ENCODE results near the gene MBOAT1.
"Not testable (repeated sequence)": the region's sequence is repeated elsewhere in the genome, so short reads cannot be mapped to it uniquely, and the experiment has no call there.

The MBOAT1 gene

DNA sequence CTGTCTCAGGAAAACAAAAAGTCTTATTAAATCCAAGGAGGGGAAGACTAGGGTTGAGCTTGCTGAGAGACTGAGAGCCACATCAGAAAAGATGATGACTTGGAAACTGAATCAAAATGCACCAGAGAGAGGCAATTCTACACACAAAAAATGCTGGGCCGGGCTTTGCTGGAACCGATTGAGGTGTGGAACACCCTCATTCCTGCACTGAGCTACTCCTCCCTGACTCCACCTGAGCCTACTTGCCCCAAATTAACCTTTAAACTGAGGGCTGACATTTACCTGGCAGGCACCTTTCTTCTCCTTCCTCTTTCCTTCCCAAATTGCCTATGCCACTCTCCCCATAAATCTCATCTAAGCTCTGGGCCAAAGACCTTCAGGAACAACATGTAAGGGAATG lies 40.8 kb upstream of the MBOAT1 start:
- no peak for DNase-seq (ENCODE audit: low read depth)
- H3K4me3 ChIP-seq (ENCODE audit: low read length) = no peak overlapping the region
- TF ChIP-seq, protein P1, sequence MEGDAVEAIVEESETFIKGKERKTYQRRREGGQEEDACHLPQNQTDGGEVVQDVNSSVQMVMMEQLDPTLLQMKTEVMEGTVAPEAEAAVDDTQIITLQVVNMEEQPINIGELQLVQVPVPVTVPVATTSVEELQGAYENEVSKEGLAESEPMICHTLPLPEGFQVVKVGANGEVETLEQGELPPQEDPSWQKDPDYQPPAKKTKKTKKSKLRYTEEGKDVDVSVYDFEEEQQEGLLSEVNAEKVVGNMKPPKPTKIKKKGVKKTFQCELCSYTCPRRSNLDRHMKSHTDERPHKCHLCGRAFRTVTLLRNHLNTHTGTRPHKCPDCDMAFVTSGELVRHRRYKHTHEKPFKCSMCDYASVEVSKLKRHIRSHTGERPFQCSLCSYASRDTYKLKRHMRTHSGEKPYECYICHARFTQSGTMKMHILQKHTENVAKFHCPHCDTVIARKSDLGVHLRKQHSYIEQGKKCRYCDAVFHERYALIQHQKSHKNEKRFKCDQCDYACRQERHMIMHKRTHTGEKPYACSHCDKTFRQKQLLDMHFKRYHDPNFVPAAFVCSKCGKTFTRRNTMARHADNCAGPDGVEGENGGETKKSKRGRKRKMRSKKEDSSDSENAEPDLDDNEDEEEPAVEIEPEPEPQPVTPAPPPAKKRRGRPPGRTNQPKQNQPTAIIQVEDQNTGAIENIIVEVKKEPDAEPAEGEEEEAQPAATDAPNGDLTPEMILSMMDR (conservative IDR thresholded peaks at IDR 0.05; ENCODE audit: low read length) = no peak

GRCh38 chr6:20252311-20252710 lies 40.0 kb upstream of the MBOAT1 start:
- TF ChIP-seq, protein P1 (conservative IDR thresholded peaks at IDR 0.05; ENCODE audit: low read length) = no peak
- H3K4me3 ChIP-seq (ENCODE audit: low read length) = no peak overlapping the region
- DNase-seq (ENCODE audit: low read depth) = no peak

DNA sequence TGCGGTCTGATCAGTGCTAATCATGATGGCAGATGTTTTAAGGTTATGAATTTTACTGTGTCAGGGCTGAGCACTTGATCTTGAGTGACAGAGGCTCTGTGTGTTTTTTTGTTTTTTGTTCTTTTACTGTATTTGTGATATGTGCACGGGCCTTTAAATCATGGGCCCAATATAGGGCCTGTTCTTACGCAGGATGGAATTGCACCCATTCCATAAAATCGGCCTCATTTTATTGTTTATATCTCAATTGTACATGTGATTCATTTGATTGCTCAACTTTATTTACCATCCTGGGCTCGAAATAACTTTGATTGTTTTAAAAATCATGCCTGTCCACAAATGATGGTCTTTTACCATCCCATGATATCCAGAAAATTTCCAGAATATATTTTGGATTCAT lies 39.3 kb upstream of the MBOAT1 start:
- no peak for DNase-seq (ENCODE audit: low read depth)
- H3K4me3 ChIP-seq (ENCODE audit: low read length) = no peak overlapping the region
- TF ChIP-seq, protein P1 (conservative IDR thresholded peaks at IDR 0.05; ENCODE audit: low read length) = no peak

DNA sequence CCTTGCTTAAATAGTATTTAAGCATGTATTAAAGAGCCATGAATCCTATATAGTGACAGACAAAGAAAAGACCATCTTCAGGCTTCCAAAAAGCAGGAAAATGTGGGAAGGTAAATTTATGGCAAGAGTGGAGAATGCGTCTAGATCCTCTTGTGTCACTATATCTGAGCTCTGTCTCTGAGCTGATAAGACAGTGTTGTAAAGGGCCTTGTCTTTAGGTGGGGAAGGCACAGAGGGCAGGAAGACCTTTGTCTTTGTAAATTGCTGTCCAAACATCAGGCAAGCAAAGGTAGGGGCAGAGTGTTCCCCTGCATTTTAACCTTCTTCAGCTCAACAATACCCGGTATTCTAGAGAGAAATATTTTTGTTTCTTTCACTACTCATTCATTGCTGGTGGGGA lies 33.9 kb upstream of the MBOAT1 start:
- no peak for DNase-seq (ENCODE audit: low read depth)
- no peak overlapping the region for H3K4me3 ChIP-seq (ENCODE audit: low read length)
- TF ChIP-seq, protein P1 (conservative IDR thresholded peaks at IDR 0.05; ENCODE audit: low read length) = no peak

DNA sequence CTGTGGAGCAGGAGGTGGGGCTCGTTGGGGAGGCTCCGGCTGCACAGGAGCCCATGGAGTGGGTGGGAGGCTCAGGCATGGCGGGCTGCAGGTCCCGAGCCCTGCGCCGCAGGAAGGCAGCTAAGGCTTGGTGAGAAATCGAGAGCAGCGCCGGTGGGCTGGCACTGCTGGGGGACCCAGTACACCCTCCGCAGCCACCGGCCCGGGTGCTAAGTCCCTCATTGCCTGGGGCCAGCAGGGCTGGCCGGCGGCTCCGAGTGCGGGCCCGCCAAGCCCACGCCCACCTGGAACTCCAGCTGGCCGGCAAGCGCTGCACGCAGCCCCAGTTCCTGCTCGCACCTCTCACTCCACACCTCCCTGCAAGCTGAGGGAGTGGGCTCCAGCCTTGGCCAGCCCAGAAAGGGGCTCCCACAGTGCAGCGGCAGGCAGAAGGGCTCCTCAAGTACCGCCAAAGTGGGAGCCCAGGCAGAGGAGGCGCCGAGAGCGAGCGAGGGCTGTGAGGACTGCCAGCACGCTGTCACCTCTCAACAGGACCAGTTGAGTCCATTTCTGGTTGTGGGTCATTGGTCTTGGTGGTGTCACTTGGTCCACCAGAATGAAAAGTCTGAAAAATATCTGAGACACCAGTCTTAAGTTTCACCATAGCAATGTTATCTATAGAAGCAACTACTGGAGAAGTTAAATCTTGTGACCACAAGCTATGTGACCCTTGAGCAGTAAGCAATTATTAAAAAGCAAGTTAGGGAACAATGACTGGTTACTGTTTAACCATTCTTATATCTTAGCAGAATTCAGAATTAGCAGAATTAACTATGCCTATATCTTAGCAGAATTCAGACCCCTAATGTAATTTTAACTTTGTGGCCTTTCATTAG lies 32.8 kb upstream of the MBOAT1 start:
- H3K4me3 ChIP-seq (ENCODE audit: low read length); DNase-seq (ENCODE audit: low read depth): not testable (repeated sequence)

DNA sequence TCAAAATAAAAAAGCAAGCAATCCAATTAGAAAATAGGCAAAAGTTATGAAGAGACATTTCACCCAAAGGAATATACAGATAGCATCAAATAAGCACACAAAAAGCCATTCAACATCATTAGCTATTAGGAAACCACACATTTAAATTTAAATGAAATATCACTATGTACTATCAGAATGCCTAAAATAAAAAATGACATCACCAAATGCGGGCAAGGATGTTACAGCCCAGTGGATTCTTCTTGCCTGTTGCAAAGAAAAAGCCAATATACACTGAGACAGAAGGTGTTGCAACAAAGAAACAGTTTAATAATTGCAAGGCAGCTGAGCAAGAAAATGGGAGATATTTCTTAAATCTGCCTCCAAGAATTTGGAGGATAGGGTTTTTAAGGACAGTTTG lies 31.0 kb upstream of the MBOAT1 start:
- TF ChIP-seq, protein P1 (conservative IDR thresholded peaks at IDR 0.05; ENCODE audit: low read length) = no peak

GRCh38 chr6:20242397-20242796 lies 30.1 kb upstream of the MBOAT1 start:
- H3K4me3 ChIP-seq (ENCODE audit: low read length) = no peak overlapping the region
- TF ChIP-seq, protein P1 (conservative IDR thresholded peaks at IDR 0.05; ENCODE audit: low read length) = no peak
- DNase-seq (ENCODE audit: low read depth) = no peak

More for the DNA sequence above, 31.0 kb upstream of the MBOAT1 start:
- H3K4me3 ChIP-seq (ENCODE audit: low read length) = no peak overlapping the region
- DNase-seq (ENCODE audit: low read depth) = no peak
